ENCODE data around the gene FOXA3.

DNA sequence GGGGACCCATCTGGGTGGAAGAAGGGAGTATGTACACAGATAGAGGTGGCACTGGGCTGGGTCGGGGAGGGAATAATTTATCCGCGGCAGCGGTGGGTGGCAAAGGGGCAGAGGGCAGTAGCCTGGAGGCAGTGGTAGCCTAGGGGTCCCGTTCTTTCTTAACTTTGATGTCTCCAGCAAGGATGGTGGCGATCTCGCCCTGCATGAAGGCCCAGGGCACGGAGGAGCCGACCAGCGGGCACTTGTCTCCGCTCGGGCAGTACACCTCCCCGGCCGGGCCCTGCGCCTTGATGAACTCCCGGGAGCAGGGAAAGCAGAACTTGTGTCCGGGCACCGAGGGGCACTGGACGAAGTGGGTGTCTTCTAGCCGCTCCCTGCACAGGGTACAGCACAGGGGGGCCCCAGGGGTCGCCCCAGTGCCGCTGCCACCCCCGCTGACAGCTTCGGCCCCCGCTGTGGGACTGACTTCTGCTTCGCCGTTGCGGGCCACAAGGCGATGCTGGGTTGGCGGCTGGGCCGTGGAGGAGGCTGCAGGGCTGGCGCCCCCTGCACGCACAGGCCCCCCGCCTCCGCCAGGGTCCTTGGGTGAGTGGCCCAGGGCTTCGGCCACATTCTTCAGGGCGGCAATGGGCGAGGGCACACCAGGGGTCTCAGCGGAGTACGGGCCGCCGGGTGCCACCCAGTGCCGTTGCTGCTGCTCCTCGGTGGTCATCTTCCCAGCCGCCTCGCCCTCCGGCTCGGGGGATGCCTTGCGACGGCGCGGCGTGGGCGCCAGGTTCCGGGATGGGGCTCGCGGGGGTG lies 20.0 kb downstream of the FOXA3 start:
- TF ChIP-seq, protein P1, sequence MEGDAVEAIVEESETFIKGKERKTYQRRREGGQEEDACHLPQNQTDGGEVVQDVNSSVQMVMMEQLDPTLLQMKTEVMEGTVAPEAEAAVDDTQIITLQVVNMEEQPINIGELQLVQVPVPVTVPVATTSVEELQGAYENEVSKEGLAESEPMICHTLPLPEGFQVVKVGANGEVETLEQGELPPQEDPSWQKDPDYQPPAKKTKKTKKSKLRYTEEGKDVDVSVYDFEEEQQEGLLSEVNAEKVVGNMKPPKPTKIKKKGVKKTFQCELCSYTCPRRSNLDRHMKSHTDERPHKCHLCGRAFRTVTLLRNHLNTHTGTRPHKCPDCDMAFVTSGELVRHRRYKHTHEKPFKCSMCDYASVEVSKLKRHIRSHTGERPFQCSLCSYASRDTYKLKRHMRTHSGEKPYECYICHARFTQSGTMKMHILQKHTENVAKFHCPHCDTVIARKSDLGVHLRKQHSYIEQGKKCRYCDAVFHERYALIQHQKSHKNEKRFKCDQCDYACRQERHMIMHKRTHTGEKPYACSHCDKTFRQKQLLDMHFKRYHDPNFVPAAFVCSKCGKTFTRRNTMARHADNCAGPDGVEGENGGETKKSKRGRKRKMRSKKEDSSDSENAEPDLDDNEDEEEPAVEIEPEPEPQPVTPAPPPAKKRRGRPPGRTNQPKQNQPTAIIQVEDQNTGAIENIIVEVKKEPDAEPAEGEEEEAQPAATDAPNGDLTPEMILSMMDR (IDR thresholded peaks at IDR 0.05) = no peak
- no peak for TF ChIP-seq POLR2AphosphoS5 (IDR thresholded peaks at IDR 0.05)
- TF ChIP-seq POLR2A (IDR thresholded peaks at IDR 0.05) = no peak

Data from prostate gland (tissue), 2 donors.